ENCODE data around the gene MMP10. TPM values are rescaled to one million over a fixed set of nuclear protein-coding genes. Genes with fewer than 3 reads are reported as not detected.

Gene MMP10
- total RNA-seq, 1 experiment from 2014 or later, result not detected

DNA sequence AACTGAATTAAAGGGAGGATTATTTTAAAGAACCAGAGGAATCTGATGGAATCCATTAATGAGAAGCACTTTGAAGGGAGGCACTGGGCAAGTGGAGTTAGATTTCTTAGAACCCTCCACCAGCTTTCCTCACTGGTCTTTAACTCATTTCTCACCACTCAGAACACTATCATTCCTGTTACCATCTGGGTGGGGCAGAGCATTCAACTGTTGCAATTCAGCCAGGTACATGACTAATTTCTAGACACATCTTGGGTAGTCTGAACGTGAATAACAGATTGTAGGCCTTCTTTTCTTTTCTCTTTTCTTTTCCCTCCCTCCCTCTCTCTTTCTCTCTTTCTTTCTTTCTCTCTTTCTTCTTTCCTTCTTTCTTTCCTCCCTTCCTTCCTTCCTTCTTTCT is 33.1 kb upstream of the MMP10 start:
- no peak for DNase-seq (ENCODE audit: low spot score)
- Mint-ChIP-seq H3K4me1 (peaks cover 4% of the 10 kb centered on the region; the same call in 1 of the 2 replicates), H3K27ac (no peak overlapping the region), H3K9me3 (peaks cover 26% of the 10 kb centered on the region), H3K36me3 (peaks cover 6% of the 10 kb centered on the region; the same call in 1 of the 2 replicates), H3K27me3 (ENCODE audit: low read depth) (no peaks in the 10 kb centered on the region; the same call in 1 of the 2 replicates), H3K4me3 (no peak overlapping the region)
- ChIA-PET CTCF (no interaction called here), POLR2A (no interaction called here)
- TF ChIP-seq, protein P1, sequence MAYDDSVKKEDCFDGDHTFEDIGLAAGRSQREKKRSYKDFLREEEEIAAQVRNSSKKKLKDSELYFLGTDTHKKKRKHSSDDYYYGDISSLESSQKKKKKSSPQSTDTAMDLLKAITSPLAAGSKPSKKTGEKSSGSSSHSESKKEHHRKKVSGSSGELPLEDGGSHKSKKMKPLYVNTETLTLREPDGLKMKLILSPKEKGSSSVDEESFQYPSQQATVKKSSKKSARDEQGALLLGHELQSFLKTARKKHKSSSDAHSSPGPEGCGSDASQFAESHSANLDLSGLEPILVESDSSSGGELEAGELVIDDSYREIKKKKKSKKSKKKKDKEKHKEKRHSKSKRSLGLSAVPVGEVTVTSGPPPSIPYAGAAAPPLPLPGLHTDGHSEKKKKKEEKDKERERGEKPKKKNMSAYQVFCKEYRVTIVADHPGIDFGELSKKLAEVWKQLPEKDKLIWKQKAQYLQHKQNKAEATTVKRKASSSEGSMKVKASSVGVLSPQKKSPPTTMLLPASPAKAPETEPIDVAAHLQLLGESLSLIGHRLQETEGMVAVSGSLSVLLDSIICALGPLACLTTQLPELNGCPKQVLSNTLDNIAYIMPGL (CRISPR knock-in tag; IDR thresholded peaks at IDR 0.05), result no peak
- no peak for TF ChIP-seq GRHL2 (CRISPR knock-in tag; IDR thresholded peaks at IDR 0.05; ENCODE audit: insufficient replicate concordance, severe bottlenecking)
- no peak for TF ChIP-seq USF2 (CRISPR knock-in tag; IDR thresholded peaks at IDR 0.05)
- no peak for TF ChIP-seq ZNF121 (CRISPR knock-in tag; IDR thresholded peaks at IDR 0.05)
- TF ChIP-seq TP53 (CRISPR knock-in tag; IDR thresholded peaks at IDR 0.05), result no peak
- no peak for TF ChIP-seq NFATC4 (CRISPR knock-in tag; IDR thresholded peaks at IDR 0.05)
- TF ChIP-seq E2F5 (CRISPR knock-in tag; IDR thresholded peaks at IDR 0.05), result no peak
- no peak for TF ChIP-seq ARID4B (CRISPR knock-in tag; IDR thresholded peaks at IDR 0.05; ENCODE audit: borderline replicate concordance)
- TF ChIP-seq IRF1 (CRISPR knock-in tag; IDR thresholded peaks at IDR 0.05), result no peak
- no peak for TF ChIP-seq ELF4 (CRISPR knock-in tag; IDR thresholded peaks at IDR 0.05; ENCODE audit: low read depth)
- TF ChIP-seq ZBTB21 (CRISPR knock-in tag; IDR thresholded peaks at IDR 0.05; ENCODE audit: borderline replicate concordance), result no peak
- ATAC-seq, result no peak

- no peak for DNase-seq (ENCODE audit: low spot score)
- POLR2A ChIA-PET, result no interaction called here
- H3K27me3 Mint-ChIP-seq (ENCODE audit: low read depth), result no peaks in the 10 kb centered on the region; the same call in 1 of the 2 replicates
- peaks cover 15% of the 10 kb centered on the region for H3K4me1 Mint-ChIP-seq
- no peak overlapping the region for H3K4me3 Mint-ChIP-seq
- no peak for ATAC-seq
- peaks cover 4% of the 10 kb centered on the region; the same call in 1 of the 2 replicates for H3K36me3 Mint-ChIP-seq
- H3K9me3 Mint-ChIP-seq, result peaks cover 15% of the 10 kb centered on the region
- CTCF ChIA-PET, result no interaction called here
- no peak overlapping the region for H3K27ac Mint-ChIP-seq
- TF ChIP-seq OVOL2 (CRISPR knock-in tag; IDR thresholded peaks at IDR 0.05; ENCODE audit: borderline replicate concordance) (no peak), FOXJ3 (CRISPR knock-in tag; IDR thresholded peaks at IDR 0.05; ENCODE audit: borderline replicate concordance) (no peak), STAT6 (CRISPR knock-in tag; conservative IDR thresholded peaks at IDR 0.05; ENCODE audit: low read depth) (no peak), HMGA2 (CRISPR knock-in tag; IDR thresholded peaks at IDR 0.05) (no peak), IRF2 (CRISPR knock-in tag; IDR thresholded peaks at IDR 0.05; ENCODE audit: borderline replicate concordance, low read depth) (no peak), ARID4B (CRISPR knock-in tag; IDR thresholded peaks at IDR 0.05; ENCODE audit: borderline replicate concordance) (no peak), ZNF263 (CRISPR knock-in tag; IDR thresholded peaks at IDR 0.05; ENCODE audit: low read depth) (no peak), PRRX2 (CRISPR knock-in tag; IDR thresholded peaks at IDR 0.05) (no peak), JAZF1 (CRISPR knock-in tag; IDR thresholded peaks at IDR 0.05) (no peak)
These were observed 31.8 kb upstream of the MMP10 start for GRCh38 chr11:102812188-102812587.

Measured in WTC11 (cell line).